ENCODE results near the gene IL17RB. TPM values are rescaled to one million over a fixed set of nuclear protein-coding genes. Genes with fewer than 3 reads are reported as not detected.

The IL17RB gene
- total and polyA plus RNA-seq, 2 experiments from 2014 or later: 0.79 TPM; not detected in 1

- Histone ChIP-seq H3K4me2 (ENCODE audit: unreplicated experiment) (peak within 1 kb of the TSS; percentile 95), H3F3A (ENCODE audit: insufficient read depth) (peaks cover 9% of the 10 kb centered on the region), H2AFZ (peak within 1 kb of the TSS; percentile 91), H3K9ac (peak within 1 kb of the TSS; percentile 92), H3K9me3 (ENCODE audit: low read depth) (no peaks in the 10 kb centered on the region), H3K79me2 (ENCODE audit: insufficient read depth) (peaks cover 47% of the 10 kb centered on the region), H3K27ac (peak within 1 kb of the TSS; percentile 76), H4K20me1 (ENCODE audit: insufficient read depth) (no peaks in the 10 kb centered on the region), H3K27me3 (replicated peaks; ENCODE audit: insufficient read depth) (no peaks in the 10 kb centered on the region), H3K4me3 (peak within 1 kb of the TSS; percentile 94), H3K4me1 (ENCODE audit: insufficient read depth) (peaks cover 12% of the 10 kb centered on the region), H3K9me2 (ENCODE audit: insufficient read depth) (no peaks in the 10 kb centered on the region), H3K36me3 (ENCODE audit: low read depth) (peaks cover 36% of the 10 kb centered on the region)
- peak; percentile 90 for DNase-seq
- in situ Hi-C loops (cut with MboI): loop anchor here (25.0 kb wide), 1 partner anchor 545 kb away; the partner anchor contains the start of gene DCP1A
- TF ChIP-seq EZH2phosphoT487 (IDR thresholded peaks at IDR 0.05; ENCODE audit: insufficient read depth, low read depth) (no peak), EZH2 (IDR thresholded peaks at IDR 0.05; ENCODE audit: insufficient read depth, poor library complexity, severe bottlenecking) (no peak)
- 1% methylated on average over 47 to 56 of the region's 65 CpGs for WGBS, 2 experiments (ENCODE audit: low coverage in 1 of 2, low lambda C conversion rate in 2 of 2, missing lambda C conversion rate in 2 of 2)
Observed at GRCh38 chr3:53881691-53882593, 35.6 kb downstream of the IL17RB start, which contains the start of gene ACTR8. Gene ACTR8, minus strand, starts transcription at chr3:53882152. Its CDS starts 51 bp downstream, at chr3:53882101.

- Histone ChIP-seq H3K9ac (no peak overlapping the region), H4K20me1 (ENCODE audit: insufficient read depth) (no peaks in the 10 kb centered on the region), H3K79me2 (ENCODE audit: insufficient read depth) (peaks cover 55% of the 10 kb centered on the region), H3K9me3 (ENCODE audit: low read depth) (no peaks in the 10 kb centered on the region), H3K4me2 (ENCODE audit: unreplicated experiment) (no peak overlapping the region), H3K27me3 (replicated peaks; ENCODE audit: insufficient read depth) (no peaks in the 10 kb centered on the region), H3K9me2 (ENCODE audit: insufficient read depth) (no peaks in the 10 kb centered on the region), H3K4me3 (no peak overlapping the region), H3K4me1 (ENCODE audit: insufficient read depth) (peaks cover 12% of the 10 kb centered on the region), H3K36me3 (ENCODE audit: low read depth) (peaks cover 33% of the 10 kb centered on the region), H3F3A (ENCODE audit: insufficient read depth) (peaks cover 9% of the 10 kb centered on the region), H2AFZ (no peak overlapping the region), H3K27ac (no peak overlapping the region)
- DNase-seq: no peak
- in situ Hi-C loops (cut with MboI): loop anchor here (25.0 kb wide), 1 partner anchor 546 kb away; the partner anchor contains the start of gene DCP1A
- TF ChIP-seq EZH2phosphoT487 (IDR thresholded peaks at IDR 0.05; ENCODE audit: insufficient read depth, low read depth): no peak
- TF ChIP-seq EZH2 (IDR thresholded peaks at IDR 0.05; ENCODE audit: insufficient read depth, poor library complexity, severe bottlenecking): no peak
- WGBS, 2 experiments (ENCODE audit: low coverage in 1 of 2, low lambda C conversion rate in 2 of 2, missing lambda C conversion rate in 2 of 2): 74 to 76% methylated on average over 4 of the region's 4 CpGs
Observed at GRCh38 chr3:53883008-53883407, 36.6 kb downstream of the IL17RB start.

GRCh38 chr3:53884623-53885022, 38.3 kb downstream of the IL17RB start:
- no peak overlapping the region for H3K9ac ChIP-seq
- H3K79me2 ChIP-seq (ENCODE audit: insufficient read depth): peaks cover 56% of the 10 kb centered on the region
- 97 to 99% methylated on average over 11 of the region's 11 CpGs for WGBS, 2 experiments (ENCODE audit: low coverage in 1 of 2, low lambda C conversion rate in 2 of 2, missing lambda C conversion rate in 2 of 2)
- no peak overlapping the region for H3K4me2 ChIP-seq (ENCODE audit: unreplicated experiment)
- in situ Hi-C loops (cut with MboI): loop anchor here (25.0 kb wide), 1 partner anchor 547 kb away; the partner anchor contains the start of gene DCP1A
- no peak overlapping the region for H2AFZ ChIP-seq
- no peaks in the 10 kb centered on the region for H3K27me3 ChIP-seq (replicated peaks; ENCODE audit: insufficient read depth)
- no peaks in the 10 kb centered on the region for H3K9me3 ChIP-seq (ENCODE audit: low read depth)
- no peaks in the 10 kb centered on the region for H4K20me1 ChIP-seq (ENCODE audit: insufficient read depth)
- no peak overlapping the region for H3K27ac ChIP-seq
- peaks cover 9% of the 10 kb centered on the region for H3F3A ChIP-seq (ENCODE audit: insufficient read depth)
- no peak for TF ChIP-seq EZH2 (IDR thresholded peaks at IDR 0.05; ENCODE audit: insufficient read depth, poor library complexity, severe bottlenecking)
- no peak for TF ChIP-seq EZH2phosphoT487 (IDR thresholded peaks at IDR 0.05; ENCODE audit: insufficient read depth, low read depth)
- H3K4me1 ChIP-seq (ENCODE audit: insufficient read depth): peaks cover 12% of the 10 kb centered on the region
- H3K9me2 ChIP-seq (ENCODE audit: insufficient read depth): no peaks in the 10 kb centered on the region
- DNase-seq: no peak
- H3K36me3 ChIP-seq (ENCODE audit: low read depth): peaks cover 18% of the 10 kb centered on the region
- H3K4me3 ChIP-seq: no peak overlapping the region

GRCh38 chr3:53885239-53885638, 38.9 kb downstream of the IL17RB start:
- Histone ChIP-seq H3K9me3 (ENCODE audit: low read depth) (no peaks in the 10 kb centered on the region), H3K9ac (no peak overlapping the region), H3K27ac (no peak overlapping the region), H3K4me2 (ENCODE audit: unreplicated experiment) (no peak overlapping the region), H3K4me3 (no peak overlapping the region), H3F3A (ENCODE audit: insufficient read depth) (peaks cover 9% of the 10 kb centered on the region), H3K27me3 (replicated peaks; ENCODE audit: insufficient read depth) (no peaks in the 10 kb centered on the region), H3K4me1 (ENCODE audit: insufficient read depth) (peaks cover 11% of the 10 kb centered on the region), H2AFZ (no peak overlapping the region), H3K79me2 (ENCODE audit: insufficient read depth) (peaks cover 56% of the 10 kb centered on the region), H4K20me1 (ENCODE audit: insufficient read depth) (no peaks in the 10 kb centered on the region), H3K9me2 (ENCODE audit: insufficient read depth) (no peaks in the 10 kb centered on the region), H3K36me3 (ENCODE audit: low read depth) (peaks cover 15% of the 10 kb centered on the region; the same call in 1 of the 2 replicates)
- TF ChIP-seq EZH2phosphoT487 (IDR thresholded peaks at IDR 0.05; ENCODE audit: insufficient read depth, low read depth) (no peak), EZH2 (IDR thresholded peaks at IDR 0.05; ENCODE audit: insufficient read depth, poor library complexity, severe bottlenecking) (no peak)
- no peak for DNase-seq
- in situ Hi-C loops (cut with MboI): loop anchor here (25.0 kb wide), 1 partner anchor 548 kb away; the partner anchor contains the start of gene DCP1A
- WGBS, 2 experiments (ENCODE audit: low coverage in 1 of 2, low lambda C conversion rate in 2 of 2, missing lambda C conversion rate in 2 of 2): 98% methylated on average over 3 of the region's 3 CpGs

Measured in GM23248 (cell line).